ENCODE measurements around the gene UBE2D2. TPM values are rescaled to one million over a fixed set of nuclear protein-coding genes. Genes with fewer than 3 reads are reported as not detected.

Gene UBE2D2
- total RNA-seq, 4 donors from 2014 or later = 80.0 to 99.8 (median 85.0) TPM

- intact Hi-C loops (cut with DNase I; ENCODE audit: low total_unique reads) = no loop called here
- TF ChIP-seq POLR2A (IDR thresholded peaks at IDR 0.05) = no peak
- TF ChIP-seq CTCF (IDR thresholded peaks at IDR 0.05) = no peak
- peak in 1 of 2 donors; percentile 80 for DNase-seq (ENCODE audit: low spot score in 2 of 2)
- WGBS, 2 donors = 61 to 62% methylated on average over 14 to 15 of the region's 16 CpGs
- H3K4me3 ChIP-seq (ENCODE audit: low read depth, poor library complexity, severe bottlenecking) = no peak overlapping the region
Observed at GRCh38 chr5:139642891-139643871, 82.0 kb downstream of the UBE2D2 start.

GRCh38 chr5:139644001-139644456 lies 82.9 kb downstream of the UBE2D2 start:
- intact Hi-C loops (cut with DNase I; ENCODE audit: low total_unique reads) = no loop called here
- WGBS, 2 donors = 86 to 87% methylated on average over 4 to 5 of the region's 5 CpGs
- peak in 1 of 2 donors; percentile 72 for DNase-seq (ENCODE audit: low spot score in 2 of 2)
- no peak overlapping the region for H3K4me3 ChIP-seq (ENCODE audit: low read depth, poor library complexity, severe bottlenecking)
- TF ChIP-seq POLR2A (IDR thresholded peaks at IDR 0.05) (no peak), CTCF (IDR thresholded peaks at IDR 0.05) (no peak)

GRCh38 chr5:139644646-139645429 lies 83.7 kb downstream of the UBE2D2 start:
- H3K4me3 ChIP-seq (ENCODE audit: low read depth, poor library complexity, severe bottlenecking) = no peak overlapping the region
- 97 to 98% methylated on average over 3 of the region's 3 CpGs for WGBS, 2 donors
- TF ChIP-seq POLR2A (IDR thresholded peaks at IDR 0.05) = no peak
- TF ChIP-seq CTCF (IDR thresholded peaks at IDR 0.05) = no peak
- peak in 1 of 2 donors; percentile 68 for DNase-seq (ENCODE audit: low spot score in 2 of 2)
- intact Hi-C loops (cut with DNase I; ENCODE audit: low total_unique reads) = no loop called here

- DNase-seq (ENCODE audit: low spot score in 2 of 2) = peak in 1 of 2 donors; percentile 64
- H3K4me3 ChIP-seq (ENCODE audit: low read depth, poor library complexity, severe bottlenecking) = no peak overlapping the region
- intact Hi-C loops (cut with DNase I; ENCODE audit: low total_unique reads) = no loop called here
- WGBS, 2 donors = 94 to 100% methylated on average over 3 of the region's 3 CpGs
- TF ChIP-seq POLR2A (IDR thresholded peaks at IDR 0.05) = no peak
- TF ChIP-seq CTCF (IDR thresholded peaks at IDR 0.05) = no peak
Observed at GRCh38 chr5:139645430-139645871, 84.3 kb downstream of the UBE2D2 start.

GRCh38 chr5:139646111-139646510 lies 85.0 kb downstream of the UBE2D2 start:
- TF ChIP-seq POLR2A (IDR thresholded peaks at IDR 0.05) = no peak
- TF ChIP-seq CTCF (IDR thresholded peaks at IDR 0.05) = no peak
- 91 to 96% methylated on average over 3 of the region's 3 CpGs for WGBS, 2 donors
- no peak overlapping the region for H3K4me3 ChIP-seq (ENCODE audit: low read depth, poor library complexity, severe bottlenecking)
- intact Hi-C loops (cut with DNase I; ENCODE audit: low total_unique reads) = no loop called here
- peak in 1 of 2 donors; percentile 79 for DNase-seq (ENCODE audit: low spot score in 2 of 2)
